Body of pancreas (tissue), 4 donors: ENCODE results near the gene ARSH. TPM values are rescaled to one million over a fixed set of nuclear protein-coding genes. Genes with fewer than 3 reads are reported as not detected.

Experiments
- ATAC-seq: fragments of 150-250 bp; one replicate; pipeline ENCODE4 v1.9.1; 2016
- DNase-seq, 4 donors: peaks; one replicate each; pipeline ENCODE4 v3.0.0-alpha.2; 2019
- H3K27ac ChIP-seq, 4 donors: fragments of 200-600 bp; sonication (generic); 1 replicate in 3 of 4; 2 replicates in 1 of 4; pipeline versions ENCODE4 v1.5.1 to v1.6.1; 2016 to 2019; ENCODE audit warnings: mild to moderate bottlenecking in 1 of 4, mixed read lengths in 1 of 4, moderate library complexity in 1 of 4
- H3K27me3 ChIP-seq, 2 donors: fragments of 200-600 bp; sonication (generic); one replicate each; pipeline ENCODE4 v1.6.0; 2016; ENCODE audit warnings: mild to moderate bottlenecking in 1 of 2
- H3K36me3 ChIP-seq, 2 donors: fragments of 200-600 bp; sonication (generic); replicated peaks in 1 of 2; 2 replicates each; pipeline ENCODE4 v1.5.1; 2016; ENCODE audit warnings: low read depth in 2 of 2; ENCODE audit not compliant: insufficient read depth in 1 of 2
- H3K4me1 ChIP-seq: fragments of 200-600 bp; sonication (generic); one replicate; pipeline ENCODE4 v1.6.0; 2016
- H3K4me3 ChIP-seq, 2 donors: fragments of 200-600 bp; sonication (generic); 1 replicate in 1 of 2; 2 replicates in 1 of 2; pipeline ENCODE4 v1.5.1; 2016 to 2019
- H3K9me3 ChIP-seq, 3 donors: fragments of 200-600 bp; sonication (generic); 1 replicate in 2 of 3; 2 replicates in 1 of 3; pipeline ENCODE4 v1.5.1; 2016
- POLR2A ChIP-seq, 3 donors: fragments of 450-650 bp; IDR thresholded peaks; one replicate each; pipeline ENCODE4 v1.6.1; 2016; ENCODE audit warnings: antibody characterized with exemption in 3 of 3, mild to moderate bottlenecking in 2 of 3
- WGBS, 2 donors: methylation state at CpG; one replicate each; pipeline ENCODE4 v1.1.5; 2017; 5-methylcytosine and 5-hydroxymethylcytosine counted together
- intact Hi-C: fragments of 100-400 bp; cut with DNase I; formaldehyde crosslinking; loops from one replicate; pipeline ENCODE4 v1.15.1; 2023
- total RNA-seq, 2 donors: library from RNA; depleted of rRNA; stranded (reverse); fragments of >200 nt; gene quantifications; one replicate each; pipeline ENCODE4 v1.1.0, GENCODE V29; 2016
- TF ChIP-seq, protein P1 (sequence below), 7 experiments: fragments of 450-650 bp in 4 of 7; fragments of 200-600 bp in 3 of 7; sonication (generic) in 3 of 7; IDR thresholded peaks; one replicate each; pipeline ENCODE4 v1.5.1; 2016 to 2019; ENCODE audit warnings: antibody characterized with exemption in 7 of 7

The ARSH gene
- total RNA-seq, 2 donors from 2014 or later: not detected

DNA sequence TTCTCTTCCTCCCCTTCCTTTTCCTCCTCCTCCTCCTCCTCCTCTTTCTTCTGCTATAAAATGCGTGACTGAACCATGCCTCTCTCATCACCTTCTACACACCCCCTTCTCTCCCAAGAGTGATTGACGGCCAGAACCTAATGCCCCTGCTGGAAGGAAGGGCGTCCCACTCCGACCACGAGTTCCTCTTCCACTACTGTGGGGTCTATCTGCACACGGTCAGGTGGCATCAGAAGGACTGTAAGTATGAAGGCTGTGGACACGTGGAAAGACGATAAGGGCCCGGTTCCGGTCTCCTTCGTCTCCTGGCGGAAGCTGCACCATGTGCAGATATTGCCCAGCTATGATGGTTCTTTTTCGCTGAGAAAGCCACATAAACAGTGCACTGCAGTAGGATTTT, 22.8 kb downstream of the ARSH start:
- Histone ChIP-seq H3K27me3 (no peaks in the 10 kb centered on the region), H3K9me3 (no peaks in the 10 kb centered on the region), H3K27ac (no peak overlapping the region), H3K4me1 (peaks cover 4% of the 10 kb centered on the region), H3K36me3 (no peaks in the 10 kb centered on the region), H3K4me3 (no peak overlapping the region)
- intact Hi-C loops: no loop called here
- ATAC-seq (no peak), DNase-seq (no peak)
- 70 to 91% methylated on average over 10 to 12 of the region's 13 CpGs for WGBS, 2 donors
- TF ChIP-seq POLR2A (IDR thresholded peaks at IDR 0.05): no peak
- TF ChIP-seq, protein P1, sequence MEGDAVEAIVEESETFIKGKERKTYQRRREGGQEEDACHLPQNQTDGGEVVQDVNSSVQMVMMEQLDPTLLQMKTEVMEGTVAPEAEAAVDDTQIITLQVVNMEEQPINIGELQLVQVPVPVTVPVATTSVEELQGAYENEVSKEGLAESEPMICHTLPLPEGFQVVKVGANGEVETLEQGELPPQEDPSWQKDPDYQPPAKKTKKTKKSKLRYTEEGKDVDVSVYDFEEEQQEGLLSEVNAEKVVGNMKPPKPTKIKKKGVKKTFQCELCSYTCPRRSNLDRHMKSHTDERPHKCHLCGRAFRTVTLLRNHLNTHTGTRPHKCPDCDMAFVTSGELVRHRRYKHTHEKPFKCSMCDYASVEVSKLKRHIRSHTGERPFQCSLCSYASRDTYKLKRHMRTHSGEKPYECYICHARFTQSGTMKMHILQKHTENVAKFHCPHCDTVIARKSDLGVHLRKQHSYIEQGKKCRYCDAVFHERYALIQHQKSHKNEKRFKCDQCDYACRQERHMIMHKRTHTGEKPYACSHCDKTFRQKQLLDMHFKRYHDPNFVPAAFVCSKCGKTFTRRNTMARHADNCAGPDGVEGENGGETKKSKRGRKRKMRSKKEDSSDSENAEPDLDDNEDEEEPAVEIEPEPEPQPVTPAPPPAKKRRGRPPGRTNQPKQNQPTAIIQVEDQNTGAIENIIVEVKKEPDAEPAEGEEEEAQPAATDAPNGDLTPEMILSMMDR (IDR thresholded peaks at IDR 0.05): no peak

DNA sequence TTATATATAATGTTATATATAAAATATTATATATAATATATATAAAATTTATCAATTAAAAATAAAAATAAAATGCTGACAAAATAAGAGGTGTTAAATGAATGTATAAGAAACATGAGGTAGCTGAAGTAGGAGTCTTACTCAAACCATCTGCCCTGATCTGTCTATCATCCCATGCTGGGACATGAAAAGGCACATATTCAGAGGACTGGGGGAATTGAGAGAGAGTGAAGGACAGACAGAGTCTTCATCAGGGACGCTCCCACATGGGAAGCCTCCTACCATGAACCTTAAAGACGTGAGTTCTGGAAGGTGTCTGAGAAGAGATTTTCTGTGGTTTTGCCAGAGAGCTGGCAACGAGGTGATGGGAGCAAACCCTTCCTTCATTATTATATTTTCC, 30.9 kb downstream of the ARSH start:
- WGBS, 2 donors: 81 to 96% methylated on average over 3 of the region's 3 CpGs
- TF ChIP-seq, protein P1 (IDR thresholded peaks at IDR 0.05): no peak
- no peak for TF ChIP-seq POLR2A (IDR thresholded peaks at IDR 0.05)
- DNase-seq: no peak
- Histone ChIP-seq H3K4me3 (no peak overlapping the region), H3K4me1 (no peaks in the 10 kb centered on the region), H3K27ac (no peak overlapping the region), H3K9me3 (no peaks in the 10 kb centered on the region), H3K36me3 (no peaks in the 10 kb centered on the region), H3K27me3 (no peaks in the 10 kb centered on the region)
- ATAC-seq: no peak
- intact Hi-C loops: loop anchor here (10.0 kb wide), 1 partner anchor 162 kb away; no protein-coding TSS in a partner anchor

DNA sequence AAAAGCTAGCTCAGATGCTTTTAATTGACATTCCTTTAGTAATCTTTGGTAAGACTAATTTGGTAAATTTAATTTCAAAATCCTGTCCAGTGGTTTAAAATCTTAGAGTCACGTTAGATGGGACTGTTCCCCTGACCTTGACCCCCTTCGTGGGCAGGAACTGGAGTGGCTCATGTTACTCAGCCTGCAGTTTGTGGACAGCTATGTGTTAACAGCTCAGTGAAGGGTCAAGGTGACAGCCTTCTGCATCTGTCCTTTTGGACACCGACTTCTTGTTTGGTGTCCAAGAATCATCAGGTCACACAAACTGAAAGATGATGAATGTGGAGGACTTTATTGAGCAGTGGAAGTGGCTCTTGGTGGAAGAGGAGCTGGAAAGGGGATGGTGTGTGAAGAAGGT, 37.9 kb downstream of the ARSH start:
- no peaks in the 10 kb centered on the region for H3K36me3 ChIP-seq
- no peak for ATAC-seq
- H3K4me3 ChIP-seq: no peak overlapping the region
- no peak overlapping the region for H3K27ac ChIP-seq
- H3K9me3 ChIP-seq: no peaks in the 10 kb centered on the region
- H3K27me3 ChIP-seq: no peaks in the 10 kb centered on the region
- intact Hi-C loops: no loop called here
- WGBS, 2 donors: 31 to 37% methylated on average over 2 to 3 of the region's 3 CpGs
- TF ChIP-seq, protein P1 (IDR thresholded peaks at IDR 0.05): no peak
- TF ChIP-seq POLR2A (IDR thresholded peaks at IDR 0.05): no peak
- H3K4me1 ChIP-seq: no peaks in the 10 kb centered on the region
- no peak for DNase-seq

DNA sequence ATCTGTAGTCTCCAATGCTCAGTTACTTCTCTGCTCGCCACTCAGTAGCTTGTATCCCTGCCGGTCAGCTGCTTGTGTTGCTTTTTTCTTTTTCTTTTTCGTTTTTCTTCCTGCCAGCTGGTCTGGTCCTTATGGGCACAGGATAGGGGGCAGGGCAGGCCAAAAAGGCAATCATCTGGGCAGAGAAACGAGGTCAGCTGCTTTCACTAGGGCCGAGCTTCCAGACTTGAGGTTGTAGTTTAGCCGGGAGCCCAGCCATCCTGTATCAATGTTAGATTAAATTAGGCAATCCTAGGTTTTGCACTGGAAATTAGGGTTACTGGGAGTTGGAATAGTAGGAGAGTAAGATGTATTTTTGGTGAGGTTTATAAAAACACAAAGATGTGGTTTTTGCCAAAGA, 38.3 kb downstream of the ARSH start:
- intact Hi-C loops: no loop called here
- TF ChIP-seq POLR2A (IDR thresholded peaks at IDR 0.05): no peak
- TF ChIP-seq, protein P1 (IDR thresholded peaks at IDR 0.05): no peak

More for the DNA sequence above, 38.3 kb downstream of the ARSH start:
- Histone ChIP-seq H3K4me3 (no peak overlapping the region), H3K27ac (no peak overlapping the region), H3K9me3 (no peaks in the 10 kb centered on the region), H3K4me1 (no peaks in the 10 kb centered on the region), H3K27me3 (no peaks in the 10 kb centered on the region), H3K36me3 (no peaks in the 10 kb centered on the region)
- 86 to 91% methylated on average over 4 to 6 of the region's 6 CpGs for WGBS, 2 donors
- DNase-seq (no peak), ATAC-seq (no peak)
